Measurements from ENCODE around the gene TPSAB1. TPM values are rescaled to one million over a fixed set of nuclear protein-coding genes. Genes with fewer than 3 reads are reported as not detected.

Gene TPSAB1
- total RNA-seq, 1 experiment from 2014 or later: not detected

DNA sequence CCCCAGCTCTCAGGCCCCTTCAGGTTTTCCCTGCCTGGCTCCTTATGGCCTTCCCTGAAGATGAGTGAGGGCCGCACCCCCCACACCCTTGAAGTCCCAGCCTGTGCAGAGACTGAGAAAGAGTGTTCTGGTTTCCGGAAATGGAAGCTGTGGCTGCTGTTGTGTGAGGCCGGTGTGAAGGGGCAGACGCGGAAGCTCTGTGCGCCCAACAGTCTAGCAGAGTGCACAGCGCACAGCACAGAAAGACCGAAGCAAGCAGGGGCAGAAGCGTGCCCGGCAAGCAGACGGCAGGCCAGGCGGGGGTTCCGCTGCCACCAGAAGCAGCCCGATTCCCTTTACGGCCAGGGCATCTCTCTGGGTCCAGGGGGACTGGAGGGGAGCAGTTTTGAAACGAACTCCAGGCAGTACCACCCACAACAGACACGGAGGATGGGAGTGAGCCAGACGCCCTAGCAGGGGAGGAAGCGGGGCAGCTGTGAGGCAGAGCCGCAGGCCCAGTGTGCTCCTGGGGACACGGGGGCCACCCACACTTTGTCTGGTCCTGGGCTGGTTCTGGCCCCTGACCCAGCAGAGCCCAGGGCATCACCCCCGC lies 32.2 kb upstream of the TPSAB1 start:
- CTCF ChIA-PET: no interaction called here
- no TSS peak for BruUV-seq (replicated peaks)
- Histone ChIP-seq H3K27me3 (ENCODE audit: control insufficient read depth, insufficient read depth, low read length) (no peaks in the 10 kb centered on the region), H3K36me3 (ENCODE audit: control insufficient read depth, insufficient read depth, low read length) (no peaks in the 10 kb centered on the region; the same call in 1 of the 2 replicates), H3K4me3 (ENCODE audit: low read depth in 2 of 2, low read length in 2 of 2) (no peak overlapping the region), H3K4me1 (ENCODE audit: control insufficient read depth, insufficient read depth, low read length) (no peaks in the 10 kb centered on the region), H3K9me3 (ENCODE audit: control insufficient read depth, insufficient read depth, low read depth, low read length) (no peaks in the 10 kb centered on the region), H3K27ac (ENCODE audit: low read length) (no peak overlapping the region)
- ATAC-seq (no peak), DNase-seq (ENCODE audit: low read depth, low spot score) (no peak)
- in situ Hi-C loops (cut with HindIII; ENCODE audit: low pct_unique_long_range_greater_than_20kb, low sequenced_read_pairs): no loop called here
- TF ChIP-seq TCF7L2 (IDR thresholded peaks at IDR 0.05; ENCODE audit: low read depth, low read length): no peak
- TF ChIP-seq, protein P1, sequence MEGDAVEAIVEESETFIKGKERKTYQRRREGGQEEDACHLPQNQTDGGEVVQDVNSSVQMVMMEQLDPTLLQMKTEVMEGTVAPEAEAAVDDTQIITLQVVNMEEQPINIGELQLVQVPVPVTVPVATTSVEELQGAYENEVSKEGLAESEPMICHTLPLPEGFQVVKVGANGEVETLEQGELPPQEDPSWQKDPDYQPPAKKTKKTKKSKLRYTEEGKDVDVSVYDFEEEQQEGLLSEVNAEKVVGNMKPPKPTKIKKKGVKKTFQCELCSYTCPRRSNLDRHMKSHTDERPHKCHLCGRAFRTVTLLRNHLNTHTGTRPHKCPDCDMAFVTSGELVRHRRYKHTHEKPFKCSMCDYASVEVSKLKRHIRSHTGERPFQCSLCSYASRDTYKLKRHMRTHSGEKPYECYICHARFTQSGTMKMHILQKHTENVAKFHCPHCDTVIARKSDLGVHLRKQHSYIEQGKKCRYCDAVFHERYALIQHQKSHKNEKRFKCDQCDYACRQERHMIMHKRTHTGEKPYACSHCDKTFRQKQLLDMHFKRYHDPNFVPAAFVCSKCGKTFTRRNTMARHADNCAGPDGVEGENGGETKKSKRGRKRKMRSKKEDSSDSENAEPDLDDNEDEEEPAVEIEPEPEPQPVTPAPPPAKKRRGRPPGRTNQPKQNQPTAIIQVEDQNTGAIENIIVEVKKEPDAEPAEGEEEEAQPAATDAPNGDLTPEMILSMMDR (IDR thresholded peaks at IDR 0.05): no peak
- TF ChIP-seq, protein P2, sequence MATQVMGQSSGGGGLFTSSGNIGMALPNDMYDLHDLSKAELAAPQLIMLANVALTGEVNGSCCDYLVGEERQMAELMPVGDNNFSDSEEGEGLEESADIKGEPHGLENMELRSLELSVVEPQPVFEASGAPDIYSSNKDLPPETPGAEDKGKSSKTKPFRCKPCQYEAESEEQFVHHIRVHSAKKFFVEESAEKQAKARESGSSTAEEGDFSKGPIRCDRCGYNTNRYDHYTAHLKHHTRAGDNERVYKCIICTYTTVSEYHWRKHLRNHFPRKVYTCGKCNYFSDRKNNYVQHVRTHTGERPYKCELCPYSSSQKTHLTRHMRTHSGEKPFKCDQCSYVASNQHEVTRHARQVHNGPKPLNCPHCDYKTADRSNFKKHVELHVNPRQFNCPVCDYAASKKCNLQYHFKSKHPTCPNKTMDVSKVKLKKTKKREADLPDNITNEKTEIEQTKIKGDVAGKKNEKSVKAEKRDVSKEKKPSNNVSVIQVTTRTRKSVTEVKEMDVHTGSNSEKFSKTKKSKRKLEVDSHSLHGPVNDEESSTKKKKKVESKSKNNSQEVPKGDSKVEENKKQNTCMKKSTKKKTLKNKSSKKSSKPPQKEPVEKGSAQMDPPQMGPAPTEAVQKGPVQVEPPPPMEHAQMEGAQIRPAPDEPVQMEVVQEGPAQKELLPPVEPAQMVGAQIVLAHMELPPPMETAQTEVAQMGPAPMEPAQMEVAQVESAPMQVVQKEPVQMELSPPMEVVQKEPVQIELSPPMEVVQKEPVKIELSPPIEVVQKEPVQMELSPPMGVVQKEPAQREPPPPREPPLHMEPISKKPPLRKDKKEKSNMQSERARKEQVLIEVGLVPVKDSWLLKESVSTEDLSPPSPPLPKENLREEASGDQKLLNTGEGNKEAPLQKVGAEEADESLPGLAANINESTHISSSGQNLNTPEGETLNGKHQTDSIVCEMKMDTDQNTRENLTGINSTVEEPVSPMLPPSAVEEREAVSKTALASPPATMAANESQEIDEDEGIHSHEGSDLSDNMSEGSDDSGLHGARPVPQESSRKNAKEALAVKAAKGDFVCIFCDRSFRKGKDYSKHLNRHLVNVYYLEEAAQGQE (IDR thresholded peaks at IDR 0.05; ENCODE audit: insufficient read depth in 1 of 2, low read depth in 2 of 2, low read length in 1 of 2): no peak
- TF ChIP-seq SIN3A (IDR thresholded peaks at IDR 0.05; ENCODE audit: borderline replicate concordance, insufficient read depth, low read depth, low read length): no peak
- TF ChIP-seq POLR2AphosphoS5 (IDR thresholded peaks at IDR 0.05; ENCODE audit: low read depth, low read length): no peak
- POLR2A ChIA-PET: no interaction called here
- intact Hi-C loops (cut with micrococcal nuclease; ENCODE audit: unreplicated experiment): no loop called here

DNA sequence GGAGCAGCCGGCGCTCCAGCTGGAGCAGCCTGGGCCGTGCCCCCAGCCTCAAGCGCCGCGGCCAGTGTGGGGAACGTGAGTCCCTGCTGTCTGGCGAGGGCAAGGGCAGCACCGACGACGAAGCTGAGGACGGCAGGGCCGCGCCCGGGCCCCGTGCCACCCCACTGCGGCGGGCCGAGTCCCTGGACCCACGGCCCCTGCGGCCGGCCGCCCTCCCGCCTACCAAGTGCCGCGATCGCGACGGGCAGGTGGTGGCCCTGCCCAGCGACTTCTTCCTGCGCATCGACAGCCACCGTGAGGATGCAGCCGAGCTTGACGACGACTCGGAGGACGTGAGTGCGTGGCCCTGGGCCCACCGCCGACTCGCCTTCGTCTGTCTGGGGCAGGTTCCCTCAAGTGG lies 31.4 kb upstream of the TPSAB1 start:
- intact Hi-C loops (cut with micrococcal nuclease; ENCODE audit: unreplicated experiment): no loop called here
- no peaks in the 10 kb centered on the region; the same call in 1 of the 2 replicates for H3K36me3 ChIP-seq (ENCODE audit: control insufficient read depth, insufficient read depth, low read length)
- H3K27ac ChIP-seq (ENCODE audit: low read length): no peak overlapping the region
- H3K4me3 ChIP-seq (ENCODE audit: low read depth in 2 of 2, low read length in 2 of 2): no peak overlapping the region
- TF ChIP-seq SIN3A (IDR thresholded peaks at IDR 0.05; ENCODE audit: borderline replicate concordance, insufficient read depth, low read depth, low read length): no peak
- TF ChIP-seq, protein P2 (IDR thresholded peaks at IDR 0.05; ENCODE audit: insufficient read depth in 1 of 2, low read depth in 2 of 2, low read length in 1 of 2): no peak
- TF ChIP-seq POLR2AphosphoS5 (IDR thresholded peaks at IDR 0.05; ENCODE audit: low read depth, low read length): no peak
- no peak for TF ChIP-seq TCF7L2 (IDR thresholded peaks at IDR 0.05; ENCODE audit: low read depth, low read length)
- TF ChIP-seq, protein P1 (IDR thresholded peaks at IDR 0.05): no peak
- ATAC-seq (no peak), DNase-seq (ENCODE audit: low read depth, low spot score) (no peak)
- ChIA-PET CTCF (no interaction called here), POLR2A (no interaction called here)
- H3K4me1 ChIP-seq (ENCODE audit: control insufficient read depth, insufficient read depth, low read length): no peaks in the 10 kb centered on the region
- H3K27me3 ChIP-seq (ENCODE audit: control insufficient read depth, insufficient read depth, low read length): no peaks in the 10 kb centered on the region
- in situ Hi-C loops (cut with HindIII; ENCODE audit: low pct_unique_long_range_greater_than_20kb, low sequenced_read_pairs): no loop called here
- no peaks in the 10 kb centered on the region for H3K9me3 ChIP-seq (ENCODE audit: control insufficient read depth, insufficient read depth, low read depth, low read length)
- BruUV-seq (replicated peaks): no TSS peak
